WTC11 (cell line): Measurements from ENCODE around the gene LILRB3. TPM values are rescaled to one million over a fixed set of nuclear protein-coding genes. Genes with fewer than 3 reads are reported as not detected.
"Not testable (repeated sequence)": the region's sequence is repeated elsewhere in the genome, so short reads cannot be mapped to it uniquely, and the experiment has no call there.

Experiments
- ATAC-seq: fragments of 200-7000 bp; cut with Tn5 transposase; 2 replicates; pipeline ENCODE4 v1.10.0; 2021; ENCODE audit warnings: mild to moderate bottlenecking, moderate library complexity
- CTCF ChIA-PET: fragments of 300-600 bp; sonication (Branson Sonifier 250); formaldehyde crosslinking; loops from one replicate; lab custom pipeline; 2021; ENCODE audit warnings: antibody characterized with exemption; lab: Charles Lee
- POLR2A ChIA-PET: fragments of 350-600 bp; sonication (Branson Sonifier 250); formaldehyde crosslinking; loops from one replicate; lab custom pipeline; 2021; ENCODE audit warnings: antibody characterized with exemption; lab: Charles Lee
- DNase-seq: peaks from one replicate; pipeline ENCODE4 v3.0.0; 2021; ENCODE audit warnings: low spot score
- H3K27ac Mint-ChIP-seq: 2 replicates; pipeline ENCODE4 v1.8.0; 2021; ENCODE audit warnings: mixed read lengths
- H3K27me3 Mint-ChIP-seq: 2 replicates; pipeline ENCODE4 v1.8.0; 2021; ENCODE audit warnings: low read depth, mild to moderate bottlenecking, moderate library complexity, mixed read lengths
- H3K36me3 Mint-ChIP-seq: 2 replicates; pipeline ENCODE4 v1.8.0; 2021; ENCODE audit warnings: mixed read lengths
- H3K4me1 Mint-ChIP-seq: 2 replicates; pipeline ENCODE4 v1.8.0; 2022; ENCODE audit warnings: mixed read lengths
- H3K4me3 Mint-ChIP-seq: 2 replicates; pipeline ENCODE4 v1.8.0; 2021; ENCODE audit warnings: mild to moderate bottlenecking, moderate library complexity, mixed read lengths
- H3K9me3 Mint-ChIP-seq: 2 replicates; pipeline ENCODE4 v1.8.0; 2021; ENCODE audit warnings: mixed read lengths
- CBFB ChIP-seq: sonication (generic); formaldehyde crosslinking; IDR thresholded peaks from 2 replicates; pipeline ENCODE4 v1.8.1; 2022; ENCODE audit warnings: mild to moderate bottlenecking, low read depth, missing genetic modification reagents
- CREM ChIP-seq: sonication (generic); formaldehyde crosslinking; IDR thresholded peaks from 2 replicates; pipeline ENCODE4 v1.8.1; 2022; ENCODE audit warnings: mild to moderate bottlenecking, missing genetic modification reagents, moderate library complexity
- E2F1 ChIP-seq: sonication (generic); formaldehyde crosslinking; IDR thresholded peaks from 2 replicates; pipeline ENCODE4 v1.8.0; 2022; ENCODE audit warnings: mild to moderate bottlenecking, missing genetic modification reagents
- EMX1 ChIP-seq: fragments of 250-450 bp; sonication (Bioruptor Pico); IDR thresholded peaks from 2 replicates; pipeline ENCODE4 v1.8.0; 2021; ENCODE audit warnings: mild to moderate bottlenecking
- FOXP4 ChIP-seq: sonication (generic); formaldehyde crosslinking; IDR thresholded peaks from 2 replicates; pipeline ENCODE4 v1.8.0; 2022; ENCODE audit warnings: mild to moderate bottlenecking, missing genetic modification reagents
- GRHL2 ChIP-seq: fragments of 250-450 bp; sonication (Bioruptor Pico); IDR thresholded peaks from 2 replicates; pipeline ENCODE4 v1.8.0; 2022; ENCODE audit warnings: mild to moderate bottlenecking, moderate library complexity; ENCODE audit not compliant: insufficient replicate concordance, severe bottlenecking
- HMGA2 ChIP-seq: fragments of 250-450 bp; sonication (Bioruptor Pico); IDR thresholded peaks from 2 replicates; pipeline ENCODE4 v1.4.0; 2021; ENCODE audit warnings: mild to moderate bottlenecking, moderate library complexity
- JAZF1 ChIP-seq: fragments of 250-450 bp; sonication (Bioruptor Pico); IDR thresholded peaks from 2 replicates; pipeline ENCODE4 v1.9.0; 2021; ENCODE audit warnings: moderate library complexity, mild to moderate bottlenecking, inconsistent platforms
- PRRX2 ChIP-seq: fragments of 250-450 bp; sonication (Bioruptor Pico); IDR thresholded peaks from 2 replicates; pipeline ENCODE4 v1.8.0; 2021; ENCODE audit warnings: mild to moderate bottlenecking
- SMAD4 ChIP-seq: sonication (generic); formaldehyde crosslinking; IDR thresholded peaks from 2 replicates; pipeline ENCODE4 v1.8.0; 2022; ENCODE audit warnings: mild to moderate bottlenecking, missing genetic modification reagents
- TCF7 ChIP-seq: sonication (generic); formaldehyde crosslinking; IDR thresholded peaks from 2 replicates; pipeline ENCODE4 v1.8.0; 2022; ENCODE audit warnings: mild to moderate bottlenecking, low read depth, missing genetic modification reagents, moderate library complexity
- ZNF317 ChIP-seq: sonication (generic); formaldehyde crosslinking; IDR thresholded peaks from 2 replicates; pipeline ENCODE4 v1.8.1; 2023; ENCODE audit warnings: low read depth, mild to moderate bottlenecking, moderate library complexity, missing genetic modification reagents, borderline replicate concordance
- ZNF416 ChIP-seq: fragments of 250-450 bp; sonication (Bioruptor Pico); IDR thresholded peaks from 2 replicates; pipeline ENCODE4 v1.9.0; 2021; ENCODE audit warnings: mild to moderate bottlenecking, inconsistent platforms
- total RNA-seq: library from RNA; stranded (reverse); gene quantifications from 3 replicates; pipeline ENCODE4 v1.2.3, GENCODE V29; 2021

The LILRB3 gene
- total RNA-seq, 1 experiment from 2014 or later, result not detected

GRCh38 chr19:54245936-54246335 is 23.1 kb upstream of the LILRB3 start:
- H3K4me3 Mint-ChIP-seq, result no peak overlapping the region
- H3K4me1 Mint-ChIP-seq, result no peaks in the 10 kb centered on the region
- ChIA-PET CTCF (interaction anchor here (1.5 kb wide), 1 partner anchor 21 kb away, joined by 5 read pairs; no protein-coding TSS in a partner anchor), POLR2A (no interaction called here)
- no peak for ATAC-seq
- H3K27ac Mint-ChIP-seq, result no peak overlapping the region
- H3K27me3 Mint-ChIP-seq, result peaks cover 26% of the 10 kb centered on the region
- H3K9me3 Mint-ChIP-seq, result no peaks in the 10 kb centered on the region
- DNase-seq, result no peak
- TF ChIP-seq EMX1 (no peak), ZNF317 (CRISPR knock-in tag) (no peak)
- H3K36me3 Mint-ChIP-seq, result no peaks in the 10 kb centered on the region

GRCh38 chr19:54243809-54244208 is 21.0 kb upstream of the LILRB3 start:
- DNase-seq, H3K4me1 Mint-ChIP-seq, ATAC-seq, H3K27ac Mint-ChIP-seq, POLR2A ChIA-PET, H3K9me3 Mint-ChIP-seq, H3K4me3 Mint-ChIP-seq, H3K36me3 Mint-ChIP-seq: not testable (repeated sequence)
- H3K27me3 Mint-ChIP-seq, result peaks cover 19% of the 10 kb centered on the region
- CTCF ChIA-PET, result interaction anchor here (1.5 kb wide), 1 partner anchor 22 kb away, joined by 7 read pairs; no protein-coding TSS in a partner anchor

- DNase-seq, H3K9me3 Mint-ChIP-seq, H3K36me3 Mint-ChIP-seq, POLR2A ChIA-PET, H3K27me3 Mint-ChIP-seq, H3K4me1 Mint-ChIP-seq, ATAC-seq, H3K4me3 Mint-ChIP-seq, H3K27ac Mint-ChIP-seq: not testable (repeated sequence)
- CTCF ChIA-PET, result interaction anchor here (0.6 to 1.5 kb wide), 2 partner anchors 23 to 70 kb away, joined by 4 to 7 read pairs; partner anchors contain the start of gene TMC4
These were observed 19.8 kb upstream of the LILRB3 start, which contains the start of gene LILRA6 for GRCh38 chr19:54242646-54243045. LILRA6 (minus strand) TSS chr19:54242790.

GRCh38 chr19:54242234-54242633 is 19.4 kb upstream of the LILRB3 start:
- H3K4me3 Mint-ChIP-seq, ATAC-seq, H3K27ac Mint-ChIP-seq, H3K27me3 Mint-ChIP-seq, H3K36me3 Mint-ChIP-seq, H3K4me1 Mint-ChIP-seq, H3K9me3 Mint-ChIP-seq, DNase-seq: not testable (repeated sequence)
- CTCF ChIA-PET, result interaction anchor here (0.6 to 1.5 kb wide), 2 partner anchors 24 to 69 kb away, joined by 4 to 7 read pairs; partner anchors contain the start of gene TMC4
- POLR2A ChIA-PET, result interaction anchor here (1.0 kb wide), 1 partner anchor 53 kb away, joined by 3 read pairs; the partner anchor contains the start of gene MBOAT7

- POLR2A ChIA-PET, H3K36me3 Mint-ChIP-seq, H3K4me3 Mint-ChIP-seq, H3K27me3 Mint-ChIP-seq, H3K27ac Mint-ChIP-seq, ATAC-seq, DNase-seq, H3K4me1 Mint-ChIP-seq, CTCF ChIA-PET, H3K9me3 Mint-ChIP-seq: not testable (repeated sequence)
These were observed 17.8 kb upstream of the LILRB3 start for GRCh38 chr19:54240372-54241336.

- H3K4me1 Mint-ChIP-seq, H3K27ac Mint-ChIP-seq, H3K9me3 Mint-ChIP-seq, ATAC-seq, CTCF ChIA-PET, POLR2A ChIA-PET, H3K4me3 Mint-ChIP-seq, H3K36me3 Mint-ChIP-seq, H3K27me3 Mint-ChIP-seq, DNase-seq: not testable (repeated sequence)
These were observed 16.9 kb upstream of the LILRB3 start for GRCh38 chr19:54239491-54240371.

- Mint-ChIP-seq H3K27ac (no peak overlapping the region), H3K27me3 (peaks cover 18% of the 10 kb centered on the region), H3K4me1 (no peaks in the 10 kb centered on the region), H3K4me3 (no peak overlapping the region), H3K36me3 (no peaks in the 10 kb centered on the region; the same call in 1 of the 2 replicates), H3K9me3 (peaks cover 14% of the 10 kb centered on the region)
- ATAC-seq (no peak), DNase-seq (no peak)
- ChIA-PET CTCF (no interaction called here), POLR2A (no interaction called here)
- TF ChIP-seq ZNF416 (CRISPR knock-in tag) (no peak), EMX1 (no peak), SMAD4 (CRISPR knock-in tag) (no peak), GRHL2 (CRISPR knock-in tag) (no peak), JAZF1 (CRISPR knock-in tag) (no peak), E2F1 (CRISPR knock-in tag) (no peak), CREM (CRISPR knock-in tag) (no peak), FOXP4 (CRISPR knock-in tag) (no peak), HMGA2 (no peak), CBFB (CRISPR knock-in tag) (no peak), TCF7 (CRISPR knock-in tag) (no peak), PRRX2 (CRISPR knock-in tag) (no peak)
These were observed 11.1 kb upstream of the LILRB3 start for GRCh38 chr19:54233941-54234340.
